BLaER1 (cell line): Measurements from ENCODE around the gene GLO1.

Experiments used
- H3K27ac ChIP-seq: shearing (Covaris generic); formaldehyde crosslinking; 2 replicates; pipeline ENCODE4 v1.8.1; 2022
- H3K27me3 ChIP-seq: shearing (Covaris generic); formaldehyde crosslinking; 2 replicates; pipeline ENCODE4 v1.8.1; 2022
- H3K36me3 ChIP-seq: shearing (Covaris generic); formaldehyde crosslinking; 2 replicates; pipeline ENCODE4 v1.8.1; 2022
- H3K4me1 ChIP-seq: shearing (Covaris generic); formaldehyde crosslinking; 2 replicates; pipeline ENCODE4 v1.8.1; 2022
- H3K4me2 ChIP-seq: shearing (Covaris generic); formaldehyde crosslinking; 2 replicates; pipeline ENCODE4 v1.8.1; 2022
- H3K4me3 ChIP-seq: shearing (Covaris generic); formaldehyde crosslinking; 2 replicates; pipeline ENCODE4 v1.8.1; 2022
- H3K9ac ChIP-seq: shearing (Covaris generic); formaldehyde crosslinking; 2 replicates; pipeline ENCODE4 v1.8.1; 2022
- H3K9me3 ChIP-seq: shearing (Covaris generic); formaldehyde crosslinking; 2 replicates; pipeline ENCODE4 v1.8.1; 2022
- H4K20me1 ChIP-seq: shearing (Covaris generic); formaldehyde crosslinking; 2 replicates; pipeline ENCODE4 v1.8.1; 2022
- Cebpa-rat ChIP-seq: shearing (Covaris generic); IDR thresholded peaks from 2 replicates; pipeline ENCODE4 v1.8.1; 2022

The GLO1 gene

DNA sequence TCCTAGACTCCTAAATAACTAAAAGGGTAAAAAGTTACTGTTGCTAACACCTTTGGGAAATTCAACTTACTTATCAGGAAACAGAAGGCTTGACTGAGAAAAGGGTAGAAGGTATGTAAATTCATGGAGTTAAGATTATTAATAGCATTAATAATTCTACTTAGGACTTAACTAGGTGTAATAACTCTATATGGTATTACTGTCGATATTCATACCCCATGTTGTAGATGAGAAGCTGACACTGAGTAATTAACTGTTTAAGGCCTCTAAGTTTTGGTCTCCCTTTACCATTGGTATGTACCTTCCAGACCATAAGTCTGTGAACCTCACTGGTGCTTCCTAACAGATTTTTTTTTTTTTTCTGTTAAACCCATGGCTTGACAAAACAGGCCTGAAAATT is 15.4 kb downstream of the GLO1 start:
- H3K4me3 ChIP-seq = no peak overlapping the region
- no peak overlapping the region for H3K4me2 ChIP-seq
- peaks cover 76% of the 10 kb centered on the region for H4K20me1 ChIP-seq
- peaks cover 43% of the 10 kb centered on the region for H3K36me3 ChIP-seq
- H3K9me3 ChIP-seq = no peaks in the 10 kb centered on the region
- no peak for TF ChIP-seq Cebpa-rat
- H3K9ac ChIP-seq = no peak overlapping the region
- no peaks in the 10 kb centered on the region for H3K27me3 ChIP-seq
- no peak overlapping the region for H3K27ac ChIP-seq
- peaks cover 23% of the 10 kb centered on the region for H3K4me1 ChIP-seq

DNA sequence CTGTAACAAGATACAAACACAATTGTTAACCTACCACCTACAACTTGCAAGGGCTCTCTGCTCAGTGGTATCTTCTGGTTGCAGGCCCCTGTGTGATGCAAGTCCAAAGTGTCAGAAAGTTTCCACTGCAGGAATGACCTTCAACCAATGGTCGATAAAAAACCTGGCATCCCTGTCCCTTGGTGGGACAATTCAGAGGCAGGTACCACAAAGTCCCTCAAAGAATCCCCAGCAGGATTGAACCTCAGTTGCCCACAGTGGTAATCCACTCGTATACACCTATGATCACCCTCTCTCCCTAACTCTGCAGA is 15.9 kb downstream of the GLO1 start:
- Histone ChIP-seq H3K36me3 (peaks cover 49% of the 10 kb centered on the region), H3K9ac (no peak overlapping the region), H3K27ac (no peak overlapping the region), H3K4me2 (no peak overlapping the region), H3K4me3 (no peak overlapping the region), H4K20me1 (peaks cover 70% of the 10 kb centered on the region), H3K27me3 (no peaks in the 10 kb centered on the region), H3K9me3 (no peaks in the 10 kb centered on the region), H3K4me1 (peaks cover 23% of the 10 kb centered on the region)
- TF ChIP-seq Cebpa-rat = no peak

DNA sequence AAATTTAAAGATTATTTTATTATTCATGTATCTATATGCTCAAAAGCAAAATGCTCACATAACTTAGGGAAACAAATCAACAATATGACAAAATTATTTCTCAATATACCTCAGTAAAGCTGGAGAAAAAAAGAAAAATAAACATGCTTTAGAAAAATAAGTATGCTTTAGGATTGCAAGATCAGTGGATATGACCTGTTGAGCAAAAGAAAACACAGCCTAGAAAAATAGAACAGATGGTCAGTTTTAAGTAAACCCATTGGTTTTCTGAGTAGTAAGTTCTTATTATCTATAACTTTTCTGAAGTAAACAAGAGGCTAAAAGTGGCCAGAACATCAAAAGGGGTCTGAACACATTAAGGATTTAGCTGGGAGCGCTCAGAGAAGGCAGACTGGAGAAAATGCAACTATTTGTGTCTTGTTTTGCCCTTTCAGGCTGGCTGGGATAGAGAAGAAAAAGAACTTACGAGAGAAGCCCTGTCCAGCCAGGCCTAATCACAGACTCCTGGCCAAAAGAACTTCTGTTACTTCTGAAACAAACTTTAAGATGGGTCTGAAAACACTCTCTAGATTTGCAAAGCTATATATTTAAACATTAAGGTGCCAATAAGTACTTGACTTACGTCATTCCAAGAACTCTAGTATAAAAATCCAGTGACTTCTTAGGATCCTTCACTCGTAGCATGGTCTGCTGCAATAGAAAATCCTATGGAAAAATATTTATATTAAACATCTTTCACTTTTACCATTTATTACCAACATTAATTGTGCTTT is 16.5 kb downstream of the GLO1 start:
- TF ChIP-seq Cebpa-rat = no peak
- no peak overlapping the region for H3K9ac ChIP-seq
- peaks cover 23% of the 10 kb centered on the region for H3K4me1 ChIP-seq
- no peak overlapping the region for H3K4me3 ChIP-seq
- no peaks in the 10 kb centered on the region for H3K9me3 ChIP-seq
- H4K20me1 ChIP-seq = peaks cover 65% of the 10 kb centered on the region
- H3K4me2 ChIP-seq = no peak overlapping the region
- H3K36me3 ChIP-seq = peaks cover 52% of the 10 kb centered on the region
- H3K27ac ChIP-seq = no peak overlapping the region
- H3K27me3 ChIP-seq = no peaks in the 10 kb centered on the region

DNA sequence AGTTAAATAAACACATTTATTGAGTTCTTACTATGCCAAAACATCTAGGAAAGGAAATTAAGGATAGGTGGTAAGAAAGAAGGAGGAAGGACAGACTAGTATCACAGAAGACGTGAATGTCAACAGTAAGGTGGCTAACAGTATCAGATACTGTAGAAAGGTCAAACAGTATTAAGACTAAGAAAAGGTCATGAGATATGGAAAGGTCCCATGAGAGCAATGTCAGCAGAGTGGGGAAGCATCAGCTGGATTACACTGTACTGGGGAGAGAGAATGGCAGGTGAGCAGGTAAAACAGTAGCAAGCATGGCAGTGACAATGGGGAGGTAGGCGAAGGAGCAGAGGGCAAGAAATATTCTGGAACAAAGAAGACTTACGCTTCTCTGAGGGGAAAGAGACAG is 18.0 kb downstream of the GLO1 start:
- H3K4me2 ChIP-seq = no peak overlapping the region
- no peak overlapping the region for H3K9ac ChIP-seq
- H3K4me1 ChIP-seq = peaks cover 20% of the 10 kb centered on the region
- H3K4me3 ChIP-seq = no peak overlapping the region
- TF ChIP-seq Cebpa-rat = no peak
- no peak overlapping the region for H3K27ac ChIP-seq
- H3K9me3 ChIP-seq = no peaks in the 10 kb centered on the region
- peaks cover 66% of the 10 kb centered on the region for H3K36me3 ChIP-seq
- H4K20me1 ChIP-seq = peaks cover 55% of the 10 kb centered on the region
- H3K27me3 ChIP-seq = no peaks in the 10 kb centered on the region

DNA sequence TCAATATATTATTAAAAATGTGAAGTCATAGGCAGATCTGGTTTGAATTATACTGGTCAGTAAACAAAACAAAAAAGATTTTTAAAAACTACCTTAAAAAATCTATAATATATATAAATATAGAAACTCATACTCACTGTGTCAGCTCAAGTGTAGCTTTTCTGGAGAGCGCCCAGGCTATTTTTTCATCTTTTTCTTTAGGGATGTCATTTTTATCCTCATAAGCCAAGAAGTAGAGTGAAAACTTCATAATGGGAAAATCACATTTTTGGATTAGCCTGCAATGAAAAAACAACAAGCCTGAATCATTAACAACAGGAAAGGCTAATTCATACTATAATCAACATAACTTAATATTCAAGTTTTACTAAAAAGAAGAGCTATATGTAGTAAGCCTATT is 18.7 kb downstream of the GLO1 start:
- peaks cover 72% of the 10 kb centered on the region for H3K36me3 ChIP-seq
- TF ChIP-seq Cebpa-rat = no peak

DNA sequence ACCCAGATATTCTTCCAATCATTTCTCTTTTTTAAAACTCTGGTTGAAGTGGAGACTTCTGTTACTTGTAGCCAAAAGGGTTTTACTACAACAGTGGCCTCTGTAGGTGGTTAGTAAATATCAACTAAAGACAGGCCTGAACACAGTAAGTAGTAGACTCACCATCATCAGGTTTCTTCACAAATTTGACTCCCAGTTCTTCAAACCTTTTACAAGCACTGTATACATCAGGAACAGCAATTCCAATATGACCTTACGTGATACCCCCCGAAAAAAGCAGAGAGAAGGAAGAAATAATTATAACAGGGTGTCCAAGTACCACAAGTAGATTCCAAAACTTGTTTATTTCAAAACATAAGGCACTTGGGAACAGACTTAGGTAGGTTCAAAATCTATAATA is 21.1 kb downstream of the GLO1 start:
- H3K9me3 ChIP-seq = no peaks in the 10 kb centered on the region
- H3K36me3 ChIP-seq = peaks cover 91% of the 10 kb centered on the region
- TF ChIP-seq Cebpa-rat = no peak
- no peak overlapping the region for H3K9ac ChIP-seq
- H4K20me1 ChIP-seq = peaks cover 24% of the 10 kb centered on the region
- no peak overlapping the region for H3K4me3 ChIP-seq
- H3K4me2 ChIP-seq = no peak overlapping the region
- H3K4me1 ChIP-seq = no peaks in the 10 kb centered on the region
- no peaks in the 10 kb centered on the region for H3K27me3 ChIP-seq
- H3K27ac ChIP-seq = no peak overlapping the region

More for the DNA sequence above, 18.7 kb downstream of the GLO1 start:
- H3K4me2 ChIP-seq = no peak overlapping the region
- H3K4me1 ChIP-seq = peaks cover 13% of the 10 kb centered on the region
- no peak overlapping the region for H3K27ac ChIP-seq
- no peaks in the 10 kb centered on the region for H3K9me3 ChIP-seq
- H3K4me3 ChIP-seq = no peak overlapping the region
- no peaks in the 10 kb centered on the region for H3K27me3 ChIP-seq
- peaks cover 48% of the 10 kb centered on the region for H4K20me1 ChIP-seq
- H3K9ac ChIP-seq = no peak overlapping the region

DNA sequence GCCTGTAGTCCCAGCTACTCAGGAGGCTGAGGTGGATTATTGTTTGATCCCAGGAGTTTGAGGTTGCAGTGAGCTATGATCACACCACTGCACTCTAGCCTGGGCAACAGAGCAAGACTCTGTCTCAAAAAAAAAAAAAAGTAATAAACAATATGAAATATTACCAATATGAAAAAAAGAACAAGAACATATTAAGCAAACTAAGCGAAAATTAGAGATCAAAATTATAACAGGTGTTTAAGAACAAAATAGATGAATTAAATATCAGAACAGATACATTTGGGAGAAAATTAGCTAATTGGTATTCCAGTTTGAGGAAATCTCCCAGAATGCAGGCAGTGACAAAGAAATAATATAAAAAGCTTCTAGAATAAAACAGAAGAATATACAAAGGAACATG is 23.3 kb downstream of the GLO1 start:
- no peak overlapping the region for H3K27ac ChIP-seq
- peaks cover 96% of the 10 kb centered on the region for H3K36me3 ChIP-seq
- TF ChIP-seq Cebpa-rat = no peak

DNA sequence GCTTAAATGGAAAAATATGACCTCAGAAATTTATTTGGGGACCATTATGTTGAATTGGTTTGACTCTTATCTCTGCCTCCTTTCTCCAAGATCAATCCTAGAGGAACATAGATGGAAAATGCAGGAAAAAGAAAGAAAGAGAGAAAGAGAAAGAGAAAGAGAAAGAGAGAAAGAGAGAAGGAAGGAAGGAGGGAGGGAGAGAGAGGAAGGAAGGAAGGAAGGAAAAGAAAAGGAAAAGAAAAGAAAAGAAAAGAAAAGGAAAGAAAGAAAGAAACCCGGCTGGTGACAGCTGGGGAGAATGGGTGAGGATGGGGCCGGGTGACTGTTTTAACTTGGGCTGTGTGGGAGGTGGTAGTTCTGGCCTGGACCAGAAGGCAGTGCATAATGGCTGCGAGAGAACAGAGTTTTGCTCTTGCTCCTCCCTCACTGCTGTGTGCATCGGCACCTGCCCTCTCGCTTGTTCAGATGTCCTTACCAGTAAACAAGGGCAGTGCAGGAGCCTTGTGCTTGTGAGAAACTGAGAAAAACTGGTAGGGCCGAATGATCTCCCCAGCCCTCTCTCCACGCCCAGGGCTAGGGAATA is 24.7 kb downstream of the GLO1 start:
- H3K36me3 ChIP-seq = peaks cover 93% of the 10 kb centered on the region
- no peak for TF ChIP-seq Cebpa-rat

More for the DNA sequence above, 23.3 kb downstream of the GLO1 start:
- H3K27me3 ChIP-seq = no peaks in the 10 kb centered on the region
- no peaks in the 10 kb centered on the region for H3K9me3 ChIP-seq
- 0 out of 2 replicates have a peak, but pooled peaks cover 5% of the 10 kb centered on the region for H4K20me1 ChIP-seq
- no peak overlapping the region for H3K4me2 ChIP-seq
- H3K4me3 ChIP-seq = no peak overlapping the region
- no peak overlapping the region for H3K9ac ChIP-seq
- H3K4me1 ChIP-seq = no peaks in the 10 kb centered on the region; the same call in 1 of the 2 replicates

DNA sequence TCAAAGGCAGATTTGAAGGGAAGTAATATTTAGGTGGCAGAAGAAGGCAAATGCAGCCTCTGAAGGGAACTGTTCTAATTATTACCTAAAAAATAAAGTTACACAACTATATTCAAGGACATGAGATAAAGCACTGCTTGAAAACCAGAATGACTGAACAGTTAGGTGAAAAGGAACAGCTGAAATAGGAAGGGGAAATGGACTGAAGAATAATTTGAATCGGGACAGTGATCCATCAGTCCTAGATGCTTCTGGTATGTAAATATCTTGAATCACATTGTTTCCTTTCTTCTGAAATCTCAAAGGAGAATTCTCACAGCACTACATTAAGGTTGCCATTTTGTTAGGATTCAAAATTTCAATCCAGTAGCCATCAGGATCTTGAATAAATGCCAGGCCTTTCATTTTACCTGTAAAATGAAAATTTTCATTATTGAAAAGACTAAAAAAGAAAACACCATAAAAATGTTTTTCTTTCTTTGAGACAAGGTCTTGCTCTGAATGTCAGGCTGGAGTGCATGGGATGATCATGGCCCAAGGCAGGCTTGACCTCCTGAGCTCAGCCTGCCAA is 25.9 kb downstream of the GLO1 start:
- TF ChIP-seq Cebpa-rat = no peak

More for the DNA sequence above, 24.7 kb downstream of the GLO1 start:
- H3K4me1 ChIP-seq = peaks cover 14% of the 10 kb centered on the region
- no peak overlapping the region for H3K9ac ChIP-seq
- H3K27ac ChIP-seq = no peak overlapping the region
- H4K20me1 ChIP-seq = 0 out of 2 replicates have a peak, but pooled peaks cover 5% of the 10 kb centered on the region
- no peak overlapping the region for H3K4me3 ChIP-seq
- H3K27me3 ChIP-seq = no peaks in the 10 kb centered on the region
- H3K9me3 ChIP-seq = no peaks in the 10 kb centered on the region
- no peak overlapping the region for H3K4me2 ChIP-seq

DNA sequence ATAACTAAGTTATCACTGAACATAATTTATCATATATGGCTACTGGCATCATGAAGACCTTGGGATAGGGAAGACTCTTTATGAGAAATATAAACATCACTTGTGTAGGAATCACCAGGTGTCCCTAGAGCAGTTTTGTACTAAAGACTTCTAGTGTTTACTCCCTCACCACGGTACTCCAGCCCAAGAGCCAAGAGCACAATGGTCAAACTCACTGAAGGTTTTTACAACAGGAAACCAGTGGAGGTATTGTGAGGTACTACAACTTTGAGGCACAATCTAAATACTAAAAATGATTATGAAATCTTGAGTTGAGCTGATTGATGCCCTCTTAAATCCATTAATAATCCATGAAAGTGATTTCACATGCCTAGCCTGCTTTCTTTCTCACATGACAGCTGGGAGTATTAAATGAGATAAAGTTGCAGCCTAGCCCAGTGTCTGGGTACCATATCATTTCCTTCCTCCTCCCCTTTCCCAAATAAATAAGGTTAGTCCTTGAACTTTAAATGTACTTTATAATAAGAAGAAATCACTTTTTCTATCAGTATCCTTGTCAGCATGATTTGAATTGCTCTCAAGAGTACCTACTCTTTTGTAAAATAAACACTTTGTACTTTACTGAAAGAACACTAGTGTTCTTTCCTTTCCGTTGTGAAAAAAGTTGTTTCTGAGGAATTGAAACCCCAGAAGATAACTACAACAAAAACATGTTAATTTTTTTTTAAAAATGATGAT is 26.5 kb downstream of the GLO1 start:
- peaks cover 75% of the 10 kb centered on the region for H3K36me3 ChIP-seq
- H3K4me3 ChIP-seq = no peak overlapping the region
- no peak overlapping the region for H3K9ac ChIP-seq
- H3K9me3 ChIP-seq = no peaks in the 10 kb centered on the region
- peaks cover 15% of the 10 kb centered on the region for H3K4me1 ChIP-seq
- H3K4me2 ChIP-seq = no peak overlapping the region
- no peaks in the 10 kb centered on the region for H4K20me1 ChIP-seq
- TF ChIP-seq Cebpa-rat = no peak
- H3K27me3 ChIP-seq = no peaks in the 10 kb centered on the region
- no peak overlapping the region for H3K27ac ChIP-seq

More for the DNA sequence above, 25.9 kb downstream of the GLO1 start:
- H3K4me3 ChIP-seq = no peak overlapping the region
- H3K27me3 ChIP-seq = no peaks in the 10 kb centered on the region
- H4K20me1 ChIP-seq = no peaks in the 10 kb centered on the region
- H3K27ac ChIP-seq = no peak overlapping the region
- peaks cover 81% of the 10 kb centered on the region for H3K36me3 ChIP-seq
- H3K9ac ChIP-seq = no peak overlapping the region
- H3K9me3 ChIP-seq = no peaks in the 10 kb centered on the region
- peaks cover 15% of the 10 kb centered on the region for H3K4me1 ChIP-seq
- no peak overlapping the region for H3K4me2 ChIP-seq
